GM18499 (cell line): ENCODE data around the gene TSNAXIP1.

ENCODE experiments used
- ATAC-seq: cut with Tn5 transposase; IDR thresholded peaks from one replicate; pipeline ENCODE4 v1.9.1; 2021; ENCODE audit warnings: moderate number of reproducible peaks; ENCODE audit not compliant: insufficient read depth, unreplicated experiment

TSNAXIP1 gene

GRCh38 chr16:67806428-67807147 is at the start of gene TSNAXIP1, which contains the start of gene RANBP10:
Gene TSNAXIP1, plus strand, starts transcription at chr16:67806889. Its CDS starts 261 bp downstream, at chr16:67807150.
Gene RANBP10, minus strand, starts transcription at chr16:67806560. Its CDS starts 24 bp downstream, at chr16:67806536.
- peak; percentile 89 for ATAC-seq

- ATAC-seq: no peak
These were observed 48.7 kb upstream of the TSNAXIP1 start for GRCh38 chr16:67758006-67758405.

GRCh38 chr16:67758966-67759365 is 47.7 kb upstream of the TSNAXIP1 start:
- ATAC-seq: no peak

GRCh38 chr16:67760206-67760955 is 46.3 kb upstream of the TSNAXIP1 start:
- no peak for ATAC-seq

- ATAC-seq: no peak
These were observed 45.8 kb upstream of the TSNAXIP1 start for GRCh38 chr16:67760956-67761230.

GRCh38 chr16:67761924-67762323 is 44.8 kb upstream of the TSNAXIP1 start:
- ATAC-seq: no peak

- no peak for ATAC-seq
These were observed 44.3 kb upstream of the TSNAXIP1 start for GRCh38 chr16:67762385-67762784.

- ATAC-seq: no peak
These were observed 43.6 kb upstream of the TSNAXIP1 start for GRCh38 chr16:67763066-67763465.

GRCh38 chr16:67764158-67764667 is 42.5 kb upstream of the TSNAXIP1 start:
- ATAC-seq: no peak

- ATAC-seq: no peak
These were observed 40.4 kb upstream of the TSNAXIP1 start for GRCh38 chr16:67766291-67766690.

- no peak for ATAC-seq
These were observed 38.7 kb upstream of the TSNAXIP1 start for GRCh38 chr16:67767953-67768352.

- ATAC-seq: no peak
These were observed 36.2 kb upstream of the TSNAXIP1 start for GRCh38 chr16:67770346-67770991.

- no peak for ATAC-seq
These were observed 33.6 kb upstream of the TSNAXIP1 start for GRCh38 chr16:67773099-67773498.

- no peak for ATAC-seq
These were observed 32.9 kb upstream of the TSNAXIP1 start for GRCh38 chr16:67773569-67774456.

- no peak for ATAC-seq
These were observed 32.2 kb upstream of the TSNAXIP1 start for GRCh38 chr16:67774457-67774853.

GRCh38 chr16:67775273-67775672 is 31.4 kb upstream of the TSNAXIP1 start:
- ATAC-seq: no peak

- ATAC-seq: no peak
These were observed 27.3 kb upstream of the TSNAXIP1 start for GRCh38 chr16:67779256-67780014.

- ATAC-seq: no peak
These were observed 25.7 kb upstream of the TSNAXIP1 start for GRCh38 chr16:67780847-67781564.

GRCh38 chr16:67781565-67781921 is 25.1 kb upstream of the TSNAXIP1 start:
- ATAC-seq: no peak
